T-cell (primary cell): ENCODE results near the gene E2F1. TPM values are rescaled to one million over a fixed set of nuclear protein-coding genes. Genes with fewer than 3 reads are reported as not detected.

ENCODE experiments used
- ATAC-seq, 4 experiments: fragments of 200-7000 bp in 3 of 4; fragments of 150-1000 bp in 1 of 4; cut with Tn5 transposase; replicated peaks in 1 of 4; 1 replicate in 3 of 4; 2 replicates in 1 of 4; pipeline ENCODE4 v1.10.0; 2021; ENCODE audit warnings: moderate library complexity in 3 of 4, mild to moderate bottlenecking in 2 of 4, moderate number of reproducible peaks in 1 of 4
- CTCF ChIA-PET, 2 donors: fragments of 300-600 bp; sonication (Branson Sonifier 250); formaldehyde crosslinking; loops; one replicate each; lab custom pipeline; 2022; ENCODE audit warnings: antibody characterized with exemption in 2 of 2; lab: Charles Lee
- POLR2A ChIA-PET, 2 donors: fragments of 300-600 bp; sonication (Branson Sonifier 250); formaldehyde crosslinking; loops; one replicate each; lab custom pipeline; 2022; ENCODE audit warnings: antibody characterized with exemption in 2 of 2; lab: Charles Lee
- DNase-seq, 35 experiments: peaks; one replicate each; pipeline versions ENCODE4 v3.0.0 to v3.0.0-alpha.2; 2013 to 2023
- H3K27ac ChIP-seq: one replicate; pipeline ENCODE4 v1.5.1; 2013; ENCODE audit warnings: low read length
- H3K27me3 ChIP-seq, 2 experiments: replicated peaks in 1 of 2; 1 replicate in 1 of 2; 2 replicates in 1 of 2; pipeline versions ENCODE4 v1.6.1 to v1.7.0; 2013; ENCODE audit warnings: low read length in 1 of 2, mixed read lengths in 1 of 2; ENCODE audit not compliant: control insufficient read depth in 2 of 2, insufficient read depth in 2 of 2; ENCODE audit errors: extremely low read depth in 1 of 2
- H3K36me3 ChIP-seq, 2 donors: 1 replicate in 1 of 2; 2 replicates in 1 of 2; pipeline versions ENCODE4 v1.6.1 to v1.7.0; 2013; ENCODE audit warnings: low read length in 1 of 2; ENCODE audit not compliant: control insufficient read depth in 2 of 2, insufficient read depth in 1 of 2; ENCODE audit errors: extremely low read depth in 1 of 2
- H3K4me1 ChIP-seq, 2 experiments: 1 replicate in 1 of 2; 2 replicates in 1 of 2; pipeline versions ENCODE4 v1.6.1 to v1.7.0; 2013; ENCODE audit warnings: low read length in 2 of 2, mixed read lengths in 1 of 2; ENCODE audit not compliant: insufficient read depth in 2 of 2, control insufficient read depth in 1 of 2; ENCODE audit errors: extremely low read depth in 1 of 2
- H3K4me3 ChIP-seq, 2 donors: 1 replicate in 1 of 2; 2 replicates in 1 of 2; pipeline versions ENCODE4 v1.5.1 to v1.7.0; 2013; ENCODE audit warnings: mild to moderate bottlenecking in 2 of 2, low read length in 1 of 2, moderate library complexity in 1 of 2; ENCODE audit not compliant: control insufficient read depth in 1 of 2; ENCODE audit errors: extremely low read depth in 1 of 2
- H3K9me3 ChIP-seq: 2 replicates; pipeline ENCODE4 v1.7.0; 2013
- H3K27ac Mint-ChIP-seq, 2 donors: one replicate each; pipeline ENCODE4 v1.8.0; 2020 to 2021; ENCODE audit warnings: mild to moderate bottlenecking in 2 of 2, mixed read lengths in 2 of 2
- H3K27me3 Mint-ChIP-seq, 2 donors: one replicate each; pipeline ENCODE4 v1.8.0; 2021 to 2022; ENCODE audit warnings: mixed read lengths in 2 of 2
- H3K36me3 Mint-ChIP-seq: one replicate; pipeline ENCODE4 v1.8.0; 2021; ENCODE audit warnings: mixed read lengths
- H3K4me1 Mint-ChIP-seq, 3 donors: one replicate each; pipeline ENCODE4 v1.8.0; 2020 to 2022; ENCODE audit warnings: mixed read lengths in 3 of 3, mild to moderate bottlenecking in 1 of 3
- H3K4me3 Mint-ChIP-seq, 3 donors: one replicate each; pipeline ENCODE4 v1.8.0; 2020 to 2022; ENCODE audit warnings: mild to moderate bottlenecking in 3 of 3, mixed read lengths in 3 of 3, moderate library complexity in 3 of 3
- H3K9me3 Mint-ChIP-seq, 3 donors: one replicate each; pipeline ENCODE4 v1.8.0; 2020 to 2022; ENCODE audit warnings: mixed read lengths in 3 of 3
- WGBS: methylation state at CpG from one replicate; pipeline ENCODE4 v1.1.5; 2013; ENCODE audit warnings: missing lambda C conversion rate; ENCODE audit not compliant: insufficient coverage; 5-methylcytosine and 5-hydroxymethylcytosine counted together
- total RNA-seq, 35 experiments: library from RNA in 6 of 35; stranded (reverse) in 6 of 35; fragments of 120-200 nt in 1 of 35; gene quantifications; one replicate each; pipeline versions ENCODE4 v1.2.1 to v1.2.4 and lab custom pipeline; 2013 to 2026

Gene E2F1
- total RNA-seq, 5 donors from 2014 or later (not counting 1 experiment from before 2014, with no cell fraction given) = 1.8 to 7.4 (median 4.6) TPM

- Histone ChIP-seq H3K36me3 (no peaks in the 10 kb centered on the region), H3K27me3 (no peaks in the 10 kb centered on the region), H3K9me3 (no peaks in the 10 kb centered on the region), H3K4me3 (peak overlapping the region; percentile 73 to 81), H3K4me1 (peaks cover 8 to 50% of the 10 kb centered on the region in 2 experiments), H3K27ac (no peak overlapping the region)
- no peaks in the 10 kb centered on the region for H3K9me3 Mint-ChIP-seq
- POLR2A ChIA-PET = interaction anchor here in 1 of 2 donors (0.6 kb wide), 1 partner anchor 106 kb away, joined by 4 read pairs; no protein-coding TSS in a partner anchor
- ATAC-seq (peak; percentile 10 to 22 (median 15)), DNase-seq (peak in 14 of 35 experiments; percentile 7 to 60 (median 30))
- WGBS = 7% methylated on average over 55 of the region's 55 CpGs
- H3K36me3 Mint-ChIP-seq = no peaks in the 10 kb centered on the region
- CTCF ChIA-PET = interaction anchor here (0.5 to 2.9 kb wide), 9 partner anchors 12 to 1429 kb away, joined by 3 to 11 read pairs (median 3); partner anchors contain the start of genes CBFA2T2 (in 1 of the 2), CDK5RAP1 (in 1 of the 2) and SNTA1 (in 1 of the 2)
- no peaks in the 10 kb centered on the region for H3K27me3 Mint-ChIP-seq
- peak overlapping the region; percentile 27 to 68 for H3K27ac Mint-ChIP-seq
- H3K4me3 Mint-ChIP-seq = peak overlapping the region; percentile 74 to 95 (median 81)
- peaks cover 38 to 44% (median 39%) of the 10 kb centered on the region in 3 donors for H3K4me1 Mint-ChIP-seq
Measured at GRCh38 chr20:33667245-33667675, 18.9 kb downstream of the E2F1 start.

GRCh38 chr20:33666293-33667244 lies 19.6 kb downstream of the E2F1 start, which contains the start of gene ACTL10:
TSS of gene ACTL10 (plus strand) at chr20:33666943. CDS start at chr20:33667498, 555 bp downstream.
- ChIA-PET CTCF (interaction anchor here (0.5 to 2.9 kb wide), 8 partner anchors 112 to 1430 kb away, joined by 3 to 11 read pairs (median 3); partner anchors contain the start of genes CBFA2T2 (in 1 of the 2) and SNTA1 (in 1 of the 2)), POLR2A (interaction anchor here in 1 of 2 donors (0.7 kb wide), 1 partner anchor 1437 kb away, joined by 5 read pairs; no protein-coding TSS in a partner anchor)
- Histone ChIP-seq H3K4me3 (peak within 1 kb of the TSS; percentile 73 to 81), H3K4me1 (peaks cover 8 to 53% of the 10 kb centered on the region in 2 experiments), H3K27ac (peak within 1 kb of the TSS; percentile 62), H3K27me3 (no peaks in the 10 kb centered on the region), H3K36me3 (no peaks in the 10 kb centered on the region), H3K9me3 (no peaks in the 10 kb centered on the region)
- Mint-ChIP-seq H3K4me3 (peak within 1 kb of the TSS; percentile 91 to 96 (median 95)), H3K9me3 (no peaks in the 10 kb centered on the region), H3K36me3 (no peaks in the 10 kb centered on the region), H3K4me1 (peaks cover 37 to 44% (median 38%) of the 10 kb centered on the region in 3 donors), H3K27ac (peak within 1 kb of the TSS; percentile 93 to 97), H3K27me3 (no peaks in the 10 kb centered on the region)
- WGBS = 4% methylated on average over 49 of the region's 50 CpGs
- ATAC-seq (peak; percentile 32 to 47 (median 37)), DNase-seq (peak; percentile 39 to 86 (median 64))

- Mint-ChIP-seq H3K27me3 (no peaks in the 10 kb centered on the region), H3K4me3 (peak overlapping the region; percentile 78 to 96 (median 95)), H3K36me3 (no peaks in the 10 kb centered on the region), H3K9me3 (no peaks in the 10 kb centered on the region), H3K27ac (peak overlapping the region; percentile 93 to 95), H3K4me1 (peaks cover 37 to 44% (median 38%) of the 10 kb centered on the region in 3 donors)
- 82% methylated on average over 2 of the region's 2 CpGs for WGBS
- ATAC-seq (no peak), DNase-seq (peak in 1 of 35 experiments; percentile 39)
- Histone ChIP-seq H3K27ac (peak overlapping the region; percentile 91), H3K36me3 (peaks cover 0 to 3% of the 10 kb centered on the region in 2 donors), H3K9me3 (no peaks in the 10 kb centered on the region), H3K4me3 (no peak overlapping the region), H3K27me3 (no peaks in the 10 kb centered on the region), H3K4me1 (peaks cover 8 to 53% of the 10 kb centered on the region in 2 experiments)
- CTCF ChIA-PET = interaction anchor here in 1 of 2 donors (0.5 kb wide), 1 partner anchor 239 kb away, joined by 4 read pairs; no protein-coding TSS in a partner anchor
- POLR2A ChIA-PET = interaction anchor here in 1 of 2 donors (0.5 kb wide), 1 partner anchor 31 kb away, joined by 4 read pairs; no protein-coding TSS in a partner anchor
Measured at GRCh38 chr20:33664762-33665144, 21.4 kb downstream of the E2F1 start.

GRCh38 chr20:33664085-33664761 lies 22.0 kb downstream of the E2F1 start:
- Mint-ChIP-seq H3K4me3 (peak overlapping the region; percentile 78 to 96 (median 95)), H3K27ac (peak overlapping the region; percentile 93 to 95), H3K4me1 (peaks cover 37 to 44% (median 38%) of the 10 kb centered on the region in 3 donors), H3K36me3 (no peaks in the 10 kb centered on the region), H3K27me3 (no peaks in the 10 kb centered on the region), H3K9me3 (no peaks in the 10 kb centered on the region)
- H3K27me3 ChIP-seq = no peaks in the 10 kb centered on the region
- DNase-seq (no peak), ATAC-seq (no peak)
- peaks cover 0 to 7% of the 10 kb centered on the region in 2 donors for H3K36me3 ChIP-seq
- ChIA-PET CTCF (interaction anchor here in 1 of 2 donors (0.7 kb wide), 1 partner anchor 207 kb away, joined by 3 read pairs; no protein-coding TSS in a partner anchor), POLR2A (interaction anchor here in 1 of 2 donors (0.5 to 0.6 kb wide), 2 partner anchors 30 to 54 kb away, joined by 3 to 4 read pairs; no protein-coding TSS in a partner anchor)
- peak overlapping the region; percentile 60 to 78 for H3K4me3 ChIP-seq
- peaks cover 8 to 53% of the 10 kb centered on the region in 2 experiments for H3K4me1 ChIP-seq
- peak overlapping the region; percentile 91 for H3K27ac ChIP-seq
- no peaks in the 10 kb centered on the region for H3K9me3 ChIP-seq
- WGBS = 62% methylated on average over 8 of the region's 9 CpGs

GRCh38 chr20:33663161-33664084 lies 22.8 kb downstream of the E2F1 start:
- ATAC-seq (peak; percentile 74 to 76 (median 75)), DNase-seq (peak; percentile 58 to 92 (median 77))
- ChIA-PET CTCF (interaction anchor here in 1 of 2 donors (0.7 to 1.7 kb wide), 2 partner anchors 16 to 206 kb away, joined by 3 to 5 read pairs; no protein-coding TSS in a partner anchor), POLR2A (no interaction called here)
- H3K9me3 ChIP-seq = no peaks in the 10 kb centered on the region
- peak overlapping the region; percentile 91 for H3K27ac ChIP-seq
- no peaks in the 10 kb centered on the region for H3K36me3 Mint-ChIP-seq
- peaks cover 35 to 40% (median 36%) of the 10 kb centered on the region in 3 donors for H3K4me1 Mint-ChIP-seq
- no peaks in the 10 kb centered on the region for H3K27me3 ChIP-seq
- WGBS = 1% methylated on average over 83 of the region's 84 CpGs
- H3K4me3 Mint-ChIP-seq = peak overlapping the region; percentile 78 to 96 (median 95)
- no peaks in the 10 kb centered on the region for H3K27me3 Mint-ChIP-seq
- peaks cover 0 to 8% of the 10 kb centered on the region in 2 donors for H3K36me3 ChIP-seq
- H3K4me3 ChIP-seq = peak overlapping the region; percentile 60 to 78
- H3K9me3 Mint-ChIP-seq = no peaks in the 10 kb centered on the region
- H3K27ac Mint-ChIP-seq = peak overlapping the region; percentile 93 to 95
- peaks cover 8 to 51% of the 10 kb centered on the region in 2 experiments for H3K4me1 ChIP-seq
